Fibroblast of mammary gland (primary cell): ENCODE results near the gene FAM89A.

Experiments
- DNase-seq: peaks from one replicate; pipeline ENCODE4 v3.0.0-alpha.2; 2010; ENCODE audit warnings: low read depth
- H3K4me3 ChIP-seq: 2 replicates; pipeline ENCODE4 v1.5.1; 2011; ENCODE audit warnings: low read depth, mild to moderate bottlenecking, low read length, moderate library complexity; ENCODE audit not compliant: control insufficient read depth
- TF ChIP-seq, protein P1 (sequence below): conservative IDR thresholded peaks from 2 replicates; pipeline ENCODE4 v1.5.1; 2011; ENCODE audit warnings: low read depth, low read length, inconsistent platforms; ENCODE audit not compliant: control insufficient read depth, insufficient read depth

Gene FAM89A

GRCh38 chr1:231021540-231022031, 18.5 kb downstream of the FAM89A start:
- H3K4me3 ChIP-seq = no peak overlapping the region
- DNase-seq = peak; percentile 31
- TF ChIP-seq, protein P1, sequence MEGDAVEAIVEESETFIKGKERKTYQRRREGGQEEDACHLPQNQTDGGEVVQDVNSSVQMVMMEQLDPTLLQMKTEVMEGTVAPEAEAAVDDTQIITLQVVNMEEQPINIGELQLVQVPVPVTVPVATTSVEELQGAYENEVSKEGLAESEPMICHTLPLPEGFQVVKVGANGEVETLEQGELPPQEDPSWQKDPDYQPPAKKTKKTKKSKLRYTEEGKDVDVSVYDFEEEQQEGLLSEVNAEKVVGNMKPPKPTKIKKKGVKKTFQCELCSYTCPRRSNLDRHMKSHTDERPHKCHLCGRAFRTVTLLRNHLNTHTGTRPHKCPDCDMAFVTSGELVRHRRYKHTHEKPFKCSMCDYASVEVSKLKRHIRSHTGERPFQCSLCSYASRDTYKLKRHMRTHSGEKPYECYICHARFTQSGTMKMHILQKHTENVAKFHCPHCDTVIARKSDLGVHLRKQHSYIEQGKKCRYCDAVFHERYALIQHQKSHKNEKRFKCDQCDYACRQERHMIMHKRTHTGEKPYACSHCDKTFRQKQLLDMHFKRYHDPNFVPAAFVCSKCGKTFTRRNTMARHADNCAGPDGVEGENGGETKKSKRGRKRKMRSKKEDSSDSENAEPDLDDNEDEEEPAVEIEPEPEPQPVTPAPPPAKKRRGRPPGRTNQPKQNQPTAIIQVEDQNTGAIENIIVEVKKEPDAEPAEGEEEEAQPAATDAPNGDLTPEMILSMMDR = no peak

DNA sequence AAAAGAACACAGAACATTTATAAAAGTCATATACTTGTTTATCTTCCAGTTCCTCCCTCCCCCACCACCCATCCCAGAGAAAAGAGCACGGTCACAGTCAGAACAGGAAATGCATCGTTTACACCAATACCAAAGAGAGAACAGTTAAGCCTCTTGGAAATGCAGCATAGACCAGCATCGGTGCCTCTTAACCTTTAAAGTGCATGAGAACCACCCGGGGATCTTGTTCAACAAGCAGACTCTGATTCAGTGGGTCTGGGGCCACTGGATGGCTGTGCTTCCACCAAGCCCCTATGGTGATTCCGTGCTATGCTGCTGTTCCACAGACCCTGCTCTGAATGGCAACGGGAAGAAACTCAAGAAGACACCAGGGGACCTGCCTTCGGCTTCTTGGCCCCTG, 19.2 kb downstream of the FAM89A start:
- TF ChIP-seq, protein P1 = no peak
- H3K4me3 ChIP-seq = no peak overlapping the region
- no peak for DNase-seq

- no peak overlapping the region for H3K4me3 ChIP-seq
- no peak for DNase-seq
- TF ChIP-seq, protein P1 = peak; percentile 1
These were observed 19.9 kb downstream of the FAM89A start for GRCh38 chr1:231020139-231020601.

GRCh38 chr1:231019711-231020110, 20.3 kb downstream of the FAM89A start:
- H3K4me3 ChIP-seq = no peak overlapping the region
- DNase-seq = no peak
- TF ChIP-seq, protein P1 = no peak

- no peak overlapping the region for H3K4me3 ChIP-seq
- TF ChIP-seq, protein P1 = no peak
- no peak for DNase-seq
These were observed 23.1 kb downstream of the FAM89A start for GRCh38 chr1:231016966-231017365.

GRCh38 chr1:231016234-231016633, 23.8 kb downstream of the FAM89A start:
- no peak overlapping the region for H3K4me3 ChIP-seq
- TF ChIP-seq, protein P1 = no peak
- no peak for DNase-seq
